GM19455 (cell line): ENCODE results near the gene COL11A2.

Experiments
- ATAC-seq: cut with Tn5 transposase; IDR thresholded peaks from one replicate; pipeline ENCODE4 v1.9.1; 2021; ENCODE audit not compliant: unreplicated experiment

Gene COL11A2

DNA sequence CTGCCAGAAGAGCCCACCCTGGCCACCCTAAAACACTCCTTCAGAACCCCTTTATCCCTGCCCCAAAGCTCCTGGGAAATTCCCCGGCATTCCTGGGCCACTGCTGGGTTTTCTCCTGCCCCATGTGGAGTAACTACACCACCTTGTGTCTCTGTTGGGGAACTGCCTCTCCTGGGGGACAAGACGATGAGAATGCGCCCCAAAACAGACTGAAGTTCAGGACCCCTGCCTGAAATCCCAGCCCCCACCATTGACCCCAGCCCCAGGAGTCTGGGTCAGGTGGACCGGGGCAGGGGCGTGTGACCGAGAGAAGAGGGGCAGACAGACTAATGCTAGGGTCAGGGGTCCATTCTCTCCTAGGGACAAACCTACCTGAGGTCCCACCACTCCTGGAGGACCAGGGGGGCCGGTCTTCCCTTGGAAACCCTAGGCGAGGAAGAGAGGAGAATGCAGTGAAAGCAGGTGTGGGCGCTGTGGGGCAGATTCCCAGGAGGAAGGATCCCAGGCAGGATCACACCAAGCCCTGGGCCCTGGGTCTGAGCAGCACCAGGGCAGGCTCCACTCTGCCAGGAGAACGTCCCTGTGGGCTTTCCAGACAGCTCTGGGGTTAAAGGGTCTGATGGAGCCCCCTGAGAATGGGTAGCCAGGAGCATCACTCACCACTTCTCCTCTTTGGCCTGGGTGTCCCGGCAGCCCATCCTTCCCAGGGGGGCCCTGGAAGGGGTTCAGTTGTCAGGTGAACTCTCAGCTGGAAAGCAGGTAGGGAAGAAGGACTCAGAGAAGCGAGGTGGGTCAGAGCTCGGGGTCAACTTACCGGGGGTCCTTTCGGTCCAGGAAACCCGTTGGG lies 19.4 kb downstream of the COL11A2 start:
- no peak for ATAC-seq

DNA sequence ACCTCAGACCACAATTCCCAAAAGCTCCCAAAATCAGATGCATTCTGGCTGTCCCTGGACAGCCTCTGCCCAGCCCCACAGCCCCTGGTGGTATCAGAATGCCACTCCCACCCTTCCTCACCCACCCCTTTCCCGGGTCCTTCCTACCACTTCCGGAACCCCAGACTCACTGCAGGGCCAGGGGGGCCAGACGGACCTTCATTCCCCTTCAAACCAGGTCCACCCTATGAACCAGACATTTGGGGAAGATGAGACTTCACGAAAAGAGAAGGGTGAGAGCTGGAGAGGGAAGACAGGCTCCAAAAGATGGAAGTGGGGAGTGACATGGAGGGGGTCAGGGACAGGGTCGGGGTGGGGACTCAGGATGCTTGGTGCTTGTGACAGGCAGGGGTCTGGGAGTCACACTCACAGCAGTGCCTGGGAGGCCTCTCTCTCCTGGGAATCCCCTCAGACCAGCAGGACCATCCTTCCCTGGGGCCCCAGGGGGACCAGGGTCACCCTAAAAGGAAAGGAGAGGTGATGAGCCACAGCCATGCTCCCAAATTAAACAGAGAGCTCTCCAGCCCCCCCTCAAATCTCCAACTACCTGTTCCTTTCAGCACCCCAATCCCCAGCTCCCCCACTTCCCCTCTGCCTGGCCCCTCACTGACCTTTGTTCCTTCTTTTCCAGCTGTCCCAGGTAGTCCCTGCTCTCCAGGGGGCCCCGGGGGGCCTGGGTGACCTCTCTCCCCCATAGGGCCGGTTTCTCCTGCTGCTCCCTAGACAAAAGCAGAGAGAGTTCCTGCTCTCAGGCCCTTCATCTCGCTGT lies 20.2 kb downstream of the COL11A2 start:
- no peak for ATAC-seq

DNA sequence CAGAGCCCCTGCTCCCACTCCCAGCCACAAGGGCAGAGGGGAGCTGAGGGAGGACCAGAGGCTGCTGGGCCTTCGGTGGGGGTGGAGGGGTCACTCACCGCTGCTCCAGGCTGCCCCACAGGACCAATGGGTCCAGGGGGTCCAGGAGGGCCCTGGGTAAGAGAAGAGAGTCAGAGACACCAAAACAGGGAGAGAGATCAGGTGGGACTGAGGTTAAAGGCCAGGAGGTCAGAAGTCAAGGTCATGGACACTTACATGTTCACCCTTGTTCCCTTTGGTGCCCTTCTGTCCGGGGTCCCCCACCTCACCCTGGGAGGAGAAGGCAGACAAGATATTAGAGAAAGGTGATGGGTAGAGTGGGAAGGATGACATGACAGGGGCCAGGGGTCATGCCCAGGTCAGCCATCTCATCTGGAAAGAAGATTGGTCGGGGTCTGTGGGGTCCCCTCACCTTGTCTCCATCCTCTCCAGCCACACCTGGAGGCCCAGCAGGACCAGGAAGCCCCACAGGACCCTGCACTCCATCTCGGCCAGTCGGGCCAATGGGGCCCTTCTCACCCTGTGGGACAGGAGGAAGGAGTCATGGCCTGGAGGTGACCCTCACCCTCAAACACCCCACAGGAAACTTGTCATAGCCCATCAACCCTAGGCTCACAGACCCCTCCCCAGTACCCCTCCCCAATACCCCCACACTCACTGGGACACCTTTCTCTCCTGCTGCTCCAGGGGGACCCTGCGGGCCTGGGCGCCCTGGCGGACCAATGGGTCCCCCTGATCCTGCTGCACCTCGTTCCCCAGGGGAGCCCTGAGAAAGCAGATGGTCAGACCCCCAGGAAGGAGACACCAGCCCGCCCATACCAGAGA lies 21.0 kb downstream of the COL11A2 start:
- ATAC-seq: no peak

DNA sequence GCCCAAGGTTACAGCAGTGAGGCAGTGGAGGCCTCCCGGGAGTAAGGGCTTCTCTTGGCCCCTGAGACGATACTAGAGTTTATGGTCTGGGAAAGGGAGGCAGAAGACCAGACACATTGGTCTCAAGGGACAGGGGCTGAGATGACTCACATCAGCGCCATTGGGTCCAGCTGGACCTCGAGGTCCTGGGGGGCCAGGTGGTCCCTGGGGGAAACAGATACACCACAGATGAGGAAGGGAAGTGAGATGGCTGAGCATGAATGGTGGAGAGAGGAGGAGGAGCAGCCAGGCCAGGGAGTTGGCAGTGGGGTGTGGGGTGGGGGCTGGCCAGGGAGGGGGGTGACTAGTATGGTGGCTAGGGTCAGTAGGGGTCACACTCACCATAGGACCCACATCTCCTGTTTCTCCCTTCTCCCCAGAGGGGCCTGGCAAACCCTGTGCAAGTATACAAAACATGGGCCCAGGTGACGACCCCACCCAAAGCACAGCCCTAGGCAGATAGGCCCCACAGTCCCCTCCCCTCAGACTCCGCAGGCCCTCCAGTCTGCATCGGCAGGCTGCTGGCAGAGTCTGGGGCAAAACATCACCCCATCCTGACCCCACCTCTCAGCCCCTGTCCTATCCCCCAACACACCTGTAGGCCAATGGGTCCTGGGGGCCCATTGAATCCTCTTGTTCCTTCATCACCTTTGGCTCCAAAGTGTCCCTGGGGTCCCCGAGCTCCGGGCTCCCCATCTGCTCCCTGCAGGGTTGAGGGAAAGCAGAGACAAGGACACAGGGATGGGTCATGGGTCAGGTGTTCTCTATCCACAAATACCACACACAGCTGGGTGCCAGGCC lies 21.9 kb downstream of the COL11A2 start:
- ATAC-seq: no peak

DNA sequence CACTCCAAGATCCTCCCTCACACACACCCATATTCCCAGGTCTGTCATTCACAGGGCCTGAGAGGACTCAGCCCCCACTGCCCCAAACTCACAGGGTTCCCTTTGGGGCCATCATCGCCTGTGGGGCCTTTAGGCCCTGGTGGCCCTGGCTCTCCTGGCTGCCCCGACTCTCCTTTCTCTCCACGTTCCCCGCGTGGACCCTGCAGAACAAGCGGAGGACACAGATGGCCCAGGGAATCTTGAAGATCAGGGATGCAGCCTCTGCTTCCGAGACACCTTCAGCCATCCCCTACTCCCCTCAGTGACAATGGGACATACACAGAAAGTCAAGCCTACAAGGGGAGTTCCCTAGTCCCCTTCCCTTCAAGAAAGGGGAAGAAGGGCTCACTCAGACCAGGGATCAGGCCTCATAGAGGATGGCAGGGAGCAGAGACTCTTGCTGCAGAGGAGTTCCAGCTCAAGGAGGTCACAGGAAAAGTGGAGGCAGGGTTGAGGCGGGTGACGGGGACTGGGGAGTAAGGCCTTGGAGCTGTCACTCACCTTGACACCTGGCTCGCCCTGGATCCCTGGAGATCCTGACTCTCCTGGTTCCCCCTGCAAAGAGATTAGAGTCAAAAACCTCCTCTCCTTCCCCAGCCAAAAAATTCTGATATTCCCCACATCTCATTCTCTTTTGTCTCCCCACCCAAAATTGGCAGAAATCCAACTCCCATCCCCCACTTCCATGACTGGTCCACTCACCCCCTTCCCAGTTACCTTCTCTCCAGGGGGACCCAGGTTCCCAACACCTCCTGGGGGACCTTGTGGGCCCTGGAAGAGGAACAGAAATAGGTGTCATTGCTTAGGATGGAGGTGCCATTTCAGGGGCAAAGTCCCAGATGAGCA lies 22.7 kb downstream of the COL11A2 start:
- ATAC-seq: no peak

DNA sequence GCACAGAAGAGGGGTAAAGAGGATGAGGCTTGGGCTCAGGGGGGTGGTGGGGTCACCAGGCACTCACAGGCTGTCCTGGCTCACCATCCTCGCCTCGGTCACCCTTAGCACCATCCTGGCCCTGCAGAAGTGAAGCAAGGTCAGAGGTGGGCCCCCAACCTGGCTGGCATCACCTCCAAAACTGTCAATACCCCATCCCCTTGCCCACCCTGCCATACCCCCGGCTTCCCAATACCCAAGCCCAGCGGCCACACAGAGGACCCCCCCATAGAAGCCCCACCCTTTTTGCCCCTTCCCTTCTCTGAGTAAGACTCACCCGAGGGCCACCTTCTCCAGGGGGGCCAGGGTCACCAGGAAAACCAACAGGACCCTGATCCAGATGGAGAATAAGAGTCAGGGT lies 23.6 kb downstream of the COL11A2 start:
- no peak for ATAC-seq

DNA sequence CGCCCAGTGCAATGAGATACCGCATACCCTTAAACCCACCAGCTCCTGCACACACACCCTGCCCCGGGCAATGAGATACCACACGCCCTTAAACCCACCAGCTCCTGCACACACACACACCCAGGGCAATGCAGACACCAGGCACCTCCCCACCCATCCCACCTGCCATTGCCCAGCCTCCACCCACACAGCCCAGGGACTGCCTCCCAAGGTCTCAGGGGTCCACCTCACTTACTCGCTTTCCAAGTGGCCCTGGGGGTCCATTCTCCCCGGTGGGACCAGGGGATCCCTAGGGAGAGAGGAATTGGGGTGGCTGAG lies 24.0 kb downstream of the COL11A2 start:
- ATAC-seq: no peak

DNA sequence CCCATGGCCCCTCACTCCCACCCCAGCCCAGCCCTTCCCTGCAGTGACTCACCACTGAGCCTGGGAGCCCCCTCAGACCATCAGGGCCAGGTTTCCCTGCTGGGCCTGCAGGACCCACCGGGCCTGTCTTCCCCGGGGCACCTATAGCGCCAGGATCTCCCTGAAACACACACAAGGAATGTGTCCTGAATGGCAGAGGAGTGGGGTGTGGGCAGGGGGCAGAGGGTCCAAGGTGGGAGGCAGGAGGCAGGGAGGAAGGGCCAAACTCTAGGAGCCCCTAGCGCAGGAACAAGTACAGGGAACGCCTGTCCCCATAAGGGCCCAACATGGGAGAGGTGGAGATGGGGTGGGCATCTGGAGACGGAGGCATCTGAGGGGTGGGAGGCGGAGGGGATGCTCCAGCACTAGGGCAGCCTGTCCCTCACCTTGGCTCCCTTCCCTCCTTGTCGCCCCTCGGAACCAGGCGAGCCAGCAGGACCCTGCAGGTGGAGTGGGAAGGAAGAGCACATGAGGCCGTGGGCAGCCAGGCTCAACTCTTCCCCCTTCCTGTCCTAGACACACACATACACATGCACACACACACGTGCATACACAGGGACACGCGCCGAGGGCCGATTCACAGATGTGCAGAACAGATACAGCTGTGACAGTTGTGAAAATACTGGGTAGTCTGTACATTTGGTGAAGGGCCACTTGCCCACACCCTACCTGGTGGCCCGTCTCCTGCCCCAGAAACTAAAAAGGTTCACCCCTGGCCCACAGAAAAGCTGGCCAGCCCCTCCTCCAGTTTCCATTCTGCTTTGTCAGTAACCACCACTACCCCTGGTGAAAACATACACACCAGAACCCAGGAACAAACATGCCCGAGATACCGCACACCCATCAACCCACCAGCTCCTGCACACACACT lies 24.6 kb downstream of the COL11A2 start:
- no peak for ATAC-seq

DNA sequence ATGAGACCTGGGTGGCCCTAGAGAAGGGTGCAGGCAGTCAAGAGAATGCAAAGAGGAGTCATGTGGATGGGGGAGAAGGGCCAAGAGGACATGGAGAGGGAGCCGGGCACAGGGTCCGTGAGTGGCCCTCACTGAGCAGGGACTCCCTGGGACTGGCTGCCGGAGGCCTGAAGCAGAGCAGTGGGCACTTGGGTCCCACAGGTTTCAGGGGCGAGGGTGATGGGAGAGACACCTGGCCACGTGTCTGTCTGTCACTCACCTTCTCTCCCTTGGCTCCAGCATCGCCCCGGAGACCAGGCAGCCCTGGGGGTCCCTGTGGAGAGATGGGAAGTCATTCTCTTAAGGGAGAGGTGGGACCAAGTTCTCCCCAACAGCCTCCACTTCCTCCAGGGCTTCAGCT lies 25.5 kb downstream of the COL11A2 start:
- ATAC-seq: no peak

DNA sequence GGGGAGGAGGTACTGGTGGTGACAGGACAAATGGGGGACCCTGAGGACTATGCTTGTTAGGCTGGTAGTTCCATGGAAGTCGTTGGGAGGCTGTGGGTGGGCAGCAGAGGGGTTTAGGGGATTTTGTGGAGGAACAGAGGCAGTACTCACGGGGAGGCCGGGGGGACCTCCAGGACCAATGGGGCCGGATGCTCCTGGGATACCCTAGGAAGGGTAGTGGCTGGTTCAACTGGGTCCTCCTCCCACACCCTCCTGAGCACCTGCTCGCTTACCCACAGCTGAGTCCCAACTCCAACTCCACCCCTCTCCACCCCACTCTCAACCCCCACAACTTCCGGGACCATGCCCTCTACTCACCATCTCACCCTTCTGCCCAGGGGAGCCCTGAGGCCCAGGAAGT lies 25.9 kb downstream of the COL11A2 start:
- no peak for ATAC-seq

DNA sequence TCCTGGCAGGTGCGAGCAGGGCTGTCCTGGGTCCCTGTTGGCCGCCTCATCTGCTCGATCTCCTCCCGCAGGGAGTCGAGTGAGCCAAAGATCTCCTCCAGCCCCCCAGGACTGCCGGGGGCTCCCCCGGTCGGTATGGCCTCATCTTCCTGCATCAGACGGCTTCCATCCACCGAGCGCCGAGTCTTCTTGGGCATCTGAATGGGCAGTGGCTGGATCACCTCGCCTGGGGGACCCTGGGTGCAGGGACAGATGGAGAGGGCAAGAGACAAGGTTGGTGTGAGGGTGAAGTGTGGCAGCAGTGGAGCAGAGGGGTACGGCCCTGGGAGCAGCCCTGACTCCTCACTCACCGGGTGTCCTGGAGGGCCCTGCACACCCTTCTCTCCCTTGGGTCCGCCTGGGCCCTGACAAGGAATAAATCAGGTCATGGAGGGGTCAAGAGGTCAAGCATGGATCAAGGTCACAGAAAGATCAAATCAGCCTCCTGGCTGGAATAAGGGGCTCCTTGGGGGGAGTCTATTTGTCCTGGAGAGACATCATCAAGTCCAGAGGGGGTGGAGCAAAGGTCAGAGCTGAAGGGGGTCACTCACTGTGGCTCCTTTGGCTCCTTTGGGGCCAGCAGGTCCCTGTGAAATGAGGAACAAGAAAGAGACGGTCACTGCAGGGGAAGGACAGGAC lies 26.5 kb downstream of the COL11A2 start:
- no peak for ATAC-seq

DNA sequence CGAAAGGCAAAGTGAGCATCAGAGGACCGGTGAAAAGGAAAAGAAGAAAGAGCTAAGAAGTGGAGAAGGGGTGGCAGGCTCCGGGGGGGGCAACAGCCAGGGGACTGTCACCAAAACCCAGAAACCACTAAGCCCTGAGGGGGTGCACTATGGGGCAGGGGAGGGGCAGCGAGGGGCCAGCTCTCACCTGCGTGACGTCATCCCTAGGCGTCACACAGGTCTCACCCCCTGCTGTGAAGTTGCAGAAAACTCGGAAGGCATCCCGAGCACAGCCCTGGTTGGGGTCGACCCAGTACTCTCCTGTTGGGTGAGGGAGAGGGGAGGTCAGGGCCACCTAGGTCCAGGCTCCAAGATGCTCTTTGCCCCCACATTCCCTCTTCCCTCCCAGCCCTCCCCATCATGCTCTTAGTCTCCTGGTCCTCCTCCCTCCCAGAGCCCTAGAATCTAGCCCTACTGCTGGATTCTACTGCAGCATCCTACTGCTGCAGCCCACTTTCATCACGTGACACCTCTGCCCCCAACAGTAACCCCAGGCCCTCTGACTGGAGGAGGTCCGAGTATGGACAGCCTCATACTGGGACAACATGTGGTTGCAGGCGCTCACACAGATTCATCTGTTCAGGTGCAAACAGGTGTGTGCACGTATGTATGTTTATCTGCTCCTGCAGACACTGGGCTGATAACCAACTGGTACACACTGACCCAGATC lies 27.4 kb downstream of the COL11A2 start:
- ATAC-seq: no peak

DNA sequence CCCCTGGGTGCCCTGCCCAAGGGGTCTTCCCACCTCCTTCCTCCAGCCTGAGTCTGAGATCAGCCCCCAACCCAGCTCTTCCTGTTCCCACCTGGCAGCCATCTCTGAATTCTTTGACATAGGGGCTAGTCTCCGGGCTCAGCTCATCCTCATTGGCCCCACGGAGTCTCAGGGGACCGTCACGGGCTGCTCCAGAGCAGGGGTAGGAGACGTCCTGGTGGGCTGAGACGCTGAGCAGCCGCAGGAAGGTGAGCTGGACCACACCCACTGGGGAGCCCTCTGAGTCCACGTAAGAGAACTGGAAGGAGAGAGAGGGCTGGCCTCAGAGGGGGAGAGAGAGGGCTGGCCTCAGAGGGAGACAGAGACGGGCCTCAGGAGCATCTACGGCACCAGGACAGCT lies 28.1 kb downstream of the COL11A2 start:
- no peak for ATAC-seq

DNA sequence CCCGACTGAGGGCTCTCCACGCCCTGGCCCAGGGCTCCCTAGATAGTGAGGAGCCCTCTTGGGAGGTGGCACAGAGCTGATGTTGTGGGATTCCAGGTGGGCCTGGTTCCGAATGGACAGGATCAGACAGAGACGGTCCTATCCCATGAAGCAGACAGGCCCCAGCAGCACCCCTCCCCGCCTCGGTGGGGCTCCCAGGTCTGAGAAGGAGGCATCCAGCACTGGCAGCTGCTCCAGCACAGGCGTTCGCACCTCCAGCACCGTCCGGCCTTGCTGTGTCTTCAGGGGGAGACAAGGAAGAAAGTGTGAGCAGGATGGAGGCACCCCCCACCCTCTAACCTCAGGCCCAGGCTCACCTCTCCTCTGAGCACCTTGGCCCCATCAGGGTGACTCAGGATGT lies 28.7 kb downstream of the COL11A2 start:
- ATAC-seq: no peak

DNA sequence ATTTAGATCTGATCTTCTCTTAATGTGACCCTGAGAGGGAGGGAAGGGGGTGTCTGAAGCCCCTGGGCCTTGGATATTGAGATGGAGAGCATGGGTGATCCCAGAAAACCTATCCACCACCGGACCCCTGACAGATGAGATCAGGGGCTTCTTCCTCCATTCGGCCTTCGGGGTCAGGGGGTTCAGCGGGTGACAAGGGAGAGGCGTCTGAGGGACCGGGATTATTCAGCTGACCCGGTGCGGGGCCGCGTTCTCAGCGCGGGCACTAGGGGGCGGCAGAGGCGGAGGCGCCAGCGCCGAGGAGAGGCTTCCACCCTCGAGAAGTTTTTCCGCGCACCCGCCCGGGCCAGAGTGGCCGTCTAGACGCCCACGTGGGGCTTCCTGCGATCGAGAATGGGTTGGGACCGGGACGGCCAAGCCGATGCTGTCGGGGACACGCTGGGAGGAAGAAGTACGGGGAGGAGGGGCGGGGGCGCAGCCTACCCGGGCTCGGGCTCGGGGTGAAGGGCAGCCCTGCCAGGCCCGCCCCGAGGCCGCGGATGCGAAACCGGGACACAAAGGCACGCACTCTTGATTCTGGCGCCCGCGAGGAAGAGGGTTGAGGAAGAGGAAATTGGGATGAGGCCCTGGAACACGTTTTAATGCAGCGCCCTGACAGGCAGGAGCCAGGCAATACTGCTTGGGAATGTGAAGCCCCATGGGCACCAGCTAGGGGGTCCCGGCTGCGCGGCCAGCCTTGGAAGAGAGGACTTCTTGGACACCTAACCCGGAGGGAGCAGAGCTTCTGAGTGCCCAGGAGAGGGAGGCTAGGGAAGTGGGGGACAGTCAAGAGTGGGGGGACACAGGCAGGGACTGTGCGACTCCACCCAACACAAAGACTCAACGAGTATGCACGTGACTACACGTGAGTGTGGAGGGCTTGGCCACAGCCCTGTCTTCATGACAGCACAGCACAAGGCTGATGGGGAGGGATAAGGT lies 30.6 kb downstream of the COL11A2 start:
- ATAC-seq: no peak

DNA sequence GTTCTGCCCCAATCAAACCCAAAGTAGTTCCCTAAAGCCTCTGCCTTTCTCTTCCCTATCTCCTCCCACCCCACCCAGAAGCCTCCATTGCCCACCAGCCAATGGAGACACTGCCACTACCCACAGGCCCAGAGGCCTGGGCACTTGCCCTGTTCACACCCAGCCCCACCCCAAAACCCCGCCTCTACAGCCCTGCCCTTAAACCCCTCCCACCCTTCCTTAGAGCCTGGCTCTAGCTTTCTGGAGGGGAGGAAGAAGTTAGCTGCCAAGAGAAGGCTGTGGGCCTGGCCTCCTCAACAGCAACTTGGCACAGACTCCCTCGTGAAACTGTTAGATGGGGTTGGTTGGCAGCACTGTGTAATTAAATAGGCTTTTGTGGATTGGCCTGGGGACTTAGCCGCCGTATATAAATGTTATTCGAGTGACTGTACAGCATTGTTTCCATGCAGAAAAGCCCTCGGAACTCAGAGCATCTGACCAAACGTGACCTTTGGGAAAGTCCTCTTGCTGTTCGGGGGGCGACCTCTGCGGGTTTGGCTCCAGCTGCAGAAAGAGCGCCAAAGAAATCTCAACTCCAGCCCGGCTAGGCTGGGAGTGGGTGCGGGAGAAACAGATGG lies 31.4 kb downstream of the COL11A2 start:
- ATAC-seq: no peak
